NOMO-1 (cell line): ENCODE results near the gene EIF3D.

ENCODE experiments used
- DNase-seq, 2 experiments: peaks; one replicate each; lab custom pipeline; 2025; ENCODE audit not compliant: unreplicated experiment in 2 of 2; lab: John Stamatoyannopoulos, UW

EIF3D gene

GRCh38 chr22:36467946-36468345, 61.0 kb downstream of the EIF3D start:
- peak; percentile 85 to 94 for DNase-seq

- DNase-seq: no peak
These were observed 61.7 kb downstream of the EIF3D start for GRCh38 chr22:36467042-36467810.

- no peak for DNase-seq
These were observed 62.7 kb downstream of the EIF3D start for GRCh38 chr22:36466258-36466657.

GRCh38 chr22:36465232-36466021, 63.5 kb downstream of the EIF3D start:
- DNase-seq: no peak

GRCh38 chr22:36464715-36465231, 64.2 kb downstream of the EIF3D start:
- DNase-seq: no peak

- DNase-seq: no peak
These were observed 65.2 kb downstream of the EIF3D start for GRCh38 chr22:36463783-36464184.

GRCh38 chr22:36461665-36462649, 67.0 kb downstream of the EIF3D start:
- no peak for DNase-seq
